Measurements from ENCODE around the gene COL4A5.

DNA sequence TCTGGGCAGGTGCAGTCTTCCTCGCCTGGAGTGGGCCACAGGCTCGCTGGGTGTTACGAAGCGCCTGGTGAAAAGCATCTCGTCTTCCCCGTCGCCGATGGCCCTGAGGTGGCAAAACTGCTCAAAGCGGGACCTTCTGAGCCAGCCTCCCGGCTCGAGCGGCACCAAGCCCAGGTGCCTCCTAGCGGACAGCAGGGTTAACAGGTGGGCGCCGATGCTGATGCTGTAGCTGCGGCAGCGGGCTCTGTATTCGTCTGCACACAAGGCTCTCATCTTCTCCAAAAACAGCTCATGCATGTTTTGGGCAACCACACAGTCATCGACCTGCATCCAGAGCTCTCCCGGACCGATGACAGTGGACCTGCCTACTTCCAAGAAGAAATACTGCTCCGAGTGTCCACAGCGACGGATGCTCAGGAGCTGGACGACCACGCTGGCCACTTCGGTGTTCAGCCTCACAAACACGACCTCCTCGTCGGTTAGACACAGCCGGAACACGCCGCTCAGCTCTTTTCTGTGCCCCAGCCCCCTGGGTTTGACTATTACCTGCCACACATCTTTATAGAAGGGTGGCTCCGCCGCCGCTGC, 295.5 kb downstream of the COL4A5 start:
- TF ChIP-seq, protein P1, sequence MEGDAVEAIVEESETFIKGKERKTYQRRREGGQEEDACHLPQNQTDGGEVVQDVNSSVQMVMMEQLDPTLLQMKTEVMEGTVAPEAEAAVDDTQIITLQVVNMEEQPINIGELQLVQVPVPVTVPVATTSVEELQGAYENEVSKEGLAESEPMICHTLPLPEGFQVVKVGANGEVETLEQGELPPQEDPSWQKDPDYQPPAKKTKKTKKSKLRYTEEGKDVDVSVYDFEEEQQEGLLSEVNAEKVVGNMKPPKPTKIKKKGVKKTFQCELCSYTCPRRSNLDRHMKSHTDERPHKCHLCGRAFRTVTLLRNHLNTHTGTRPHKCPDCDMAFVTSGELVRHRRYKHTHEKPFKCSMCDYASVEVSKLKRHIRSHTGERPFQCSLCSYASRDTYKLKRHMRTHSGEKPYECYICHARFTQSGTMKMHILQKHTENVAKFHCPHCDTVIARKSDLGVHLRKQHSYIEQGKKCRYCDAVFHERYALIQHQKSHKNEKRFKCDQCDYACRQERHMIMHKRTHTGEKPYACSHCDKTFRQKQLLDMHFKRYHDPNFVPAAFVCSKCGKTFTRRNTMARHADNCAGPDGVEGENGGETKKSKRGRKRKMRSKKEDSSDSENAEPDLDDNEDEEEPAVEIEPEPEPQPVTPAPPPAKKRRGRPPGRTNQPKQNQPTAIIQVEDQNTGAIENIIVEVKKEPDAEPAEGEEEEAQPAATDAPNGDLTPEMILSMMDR (IDR thresholded peaks at IDR 0.05 in 2 of 3, conservative IDR thresholded peaks at IDR 0.05 in 1 of 3; ENCODE audit: borderline replicate concordance in 1 of 3, insufficient read depth in 1 of 3, low read depth in 2 of 3, low read length in 2 of 3) = no peak
- TF ChIP-seq EGR1 (IDR thresholded peaks at IDR 0.05; ENCODE audit: low read depth) (no peak), EZH2 (IDR thresholded peaks at IDR 0.05) (no peak), POLR2AphosphoS5 (IDR thresholded peaks at IDR 0.05; ENCODE audit: low read depth, low read length) (no peak), CEBPB (IDR thresholded peaks at IDR 0.05; ENCODE audit: low read depth) (no peak), YY1 (IDR thresholded peaks at IDR 0.05; ENCODE audit: extremely low read depth, insufficient replicate concordance, low read depth, low read length) (no peak), POLR2A (IDR thresholded peaks at IDR 0.05; ENCODE audit: borderline replicate concordance, extremely low read depth, insufficient read depth, insufficient read length) (no peak), JUND (IDR thresholded peaks at IDR 0.05) (no peak), EZH2phosphoT487 (IDR thresholded peaks at IDR 0.05; ENCODE audit: borderline replicate concordance) (no peak), SP1 (IDR thresholded peaks at IDR 0.05; ENCODE audit: low read depth) (no peak)
- TF ChIP-seq, protein P2, sequence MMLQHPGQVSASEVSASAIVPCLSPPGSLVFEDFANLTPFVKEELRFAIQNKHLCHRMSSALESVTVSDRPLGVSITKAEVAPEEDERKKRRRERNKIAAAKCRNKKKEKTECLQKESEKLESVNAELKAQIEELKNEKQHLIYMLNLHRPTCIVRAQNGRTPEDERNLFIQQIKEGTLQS (IDR thresholded peaks at IDR 0.05) = no peak
- TF ChIP-seq, protein P3, sequence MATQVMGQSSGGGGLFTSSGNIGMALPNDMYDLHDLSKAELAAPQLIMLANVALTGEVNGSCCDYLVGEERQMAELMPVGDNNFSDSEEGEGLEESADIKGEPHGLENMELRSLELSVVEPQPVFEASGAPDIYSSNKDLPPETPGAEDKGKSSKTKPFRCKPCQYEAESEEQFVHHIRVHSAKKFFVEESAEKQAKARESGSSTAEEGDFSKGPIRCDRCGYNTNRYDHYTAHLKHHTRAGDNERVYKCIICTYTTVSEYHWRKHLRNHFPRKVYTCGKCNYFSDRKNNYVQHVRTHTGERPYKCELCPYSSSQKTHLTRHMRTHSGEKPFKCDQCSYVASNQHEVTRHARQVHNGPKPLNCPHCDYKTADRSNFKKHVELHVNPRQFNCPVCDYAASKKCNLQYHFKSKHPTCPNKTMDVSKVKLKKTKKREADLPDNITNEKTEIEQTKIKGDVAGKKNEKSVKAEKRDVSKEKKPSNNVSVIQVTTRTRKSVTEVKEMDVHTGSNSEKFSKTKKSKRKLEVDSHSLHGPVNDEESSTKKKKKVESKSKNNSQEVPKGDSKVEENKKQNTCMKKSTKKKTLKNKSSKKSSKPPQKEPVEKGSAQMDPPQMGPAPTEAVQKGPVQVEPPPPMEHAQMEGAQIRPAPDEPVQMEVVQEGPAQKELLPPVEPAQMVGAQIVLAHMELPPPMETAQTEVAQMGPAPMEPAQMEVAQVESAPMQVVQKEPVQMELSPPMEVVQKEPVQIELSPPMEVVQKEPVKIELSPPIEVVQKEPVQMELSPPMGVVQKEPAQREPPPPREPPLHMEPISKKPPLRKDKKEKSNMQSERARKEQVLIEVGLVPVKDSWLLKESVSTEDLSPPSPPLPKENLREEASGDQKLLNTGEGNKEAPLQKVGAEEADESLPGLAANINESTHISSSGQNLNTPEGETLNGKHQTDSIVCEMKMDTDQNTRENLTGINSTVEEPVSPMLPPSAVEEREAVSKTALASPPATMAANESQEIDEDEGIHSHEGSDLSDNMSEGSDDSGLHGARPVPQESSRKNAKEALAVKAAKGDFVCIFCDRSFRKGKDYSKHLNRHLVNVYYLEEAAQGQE (IDR thresholded peaks at IDR 0.05; ENCODE audit: low read depth) = no peak
